Measurements from ENCODE around the gene MARVELD2.

The MARVELD2 gene

GRCh38 chr5:69492923-69493395 lies 78.0 kb downstream of the MARVELD2 start:
- no peak for DNase-seq (ENCODE audit: low read depth)

DNA sequence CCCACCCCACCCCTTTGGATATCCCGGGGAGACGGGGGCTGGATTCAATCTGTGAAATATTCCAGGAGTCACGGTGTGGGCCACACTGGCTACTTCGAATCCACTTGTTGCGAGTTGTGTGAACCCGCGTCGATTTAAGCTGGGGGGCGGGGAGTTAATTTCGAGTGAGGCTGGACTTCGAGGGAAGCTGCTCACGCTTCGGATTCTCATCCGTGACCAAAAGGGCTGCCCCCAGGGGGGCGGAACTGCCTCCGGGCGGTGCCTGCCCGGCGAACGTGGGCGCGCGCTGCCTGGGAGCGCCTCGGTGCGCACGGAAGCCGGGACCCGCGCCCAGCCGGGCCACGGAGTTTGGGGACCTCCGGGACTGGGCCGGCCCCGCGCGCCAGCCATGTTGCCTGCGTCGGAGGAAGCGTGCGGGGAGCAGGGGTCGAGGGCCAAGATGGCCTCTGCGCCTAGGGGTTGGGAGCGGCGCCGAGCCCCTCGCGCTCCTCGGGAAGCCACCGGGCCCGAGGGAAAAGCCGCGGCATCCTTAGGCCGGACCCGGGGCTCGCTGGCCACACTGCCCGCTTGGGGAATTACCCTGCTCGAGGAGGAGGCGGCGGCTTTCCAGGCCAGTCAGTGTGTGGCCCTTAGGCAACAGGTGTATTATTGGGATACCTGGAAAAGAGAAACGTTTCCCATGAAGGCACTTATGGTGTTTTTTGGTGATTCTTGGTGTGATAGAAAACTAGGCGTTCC lies 78.6 kb downstream of the MARVELD2 start:
- DNase-seq (ENCODE audit: low read depth): no peak
